Ectodermal cell (in vitro differentiated cells): ENCODE measurements around the gene PPIL3.
A peak's percentile ranks its signal among the peaks of the same experiment; 100 is the strongest.

Experiments used
- H3K27ac ChIP-seq: 2 replicates; pipeline ENCODE4 v1.7.0; 2013; ENCODE audit warnings: mild to moderate bottlenecking, low read depth, low read length; ENCODE audit not compliant: insufficient read depth, poor library complexity, severe bottlenecking
- H3K27me3 ChIP-seq: 2 replicates; pipeline ENCODE4 v1.7.0; 2013; ENCODE audit warnings: mild to moderate bottlenecking, low read length; ENCODE audit not compliant: insufficient read depth, control insufficient read depth, poor library complexity, severe bottlenecking
- H3K36me3 ChIP-seq: one replicate; pipeline ENCODE4 v1.7.0; 2013; ENCODE audit warnings: low read length; ENCODE audit not compliant: control insufficient read depth, insufficient read depth
- H3K4me1 ChIP-seq: one replicate; pipeline ENCODE4 v1.7.0; 2013; ENCODE audit warnings: low read length; ENCODE audit not compliant: control insufficient read depth, insufficient read depth
- H3K4me3 ChIP-seq: 2 replicates; pipeline ENCODE4 v1.7.0; 2013; ENCODE audit warnings: low read depth, low read length, control low read depth; ENCODE audit not compliant: insufficient read depth
- H3K9me3 ChIP-seq: 2 replicates; pipeline ENCODE4 v1.7.0; 2013; ENCODE audit warnings: mild to moderate bottlenecking, low read length, moderate library complexity; ENCODE audit not compliant: control insufficient read depth
- WGBS, 2 experiments: methylation state at CpG; one replicate each; pipeline ENCODE4 v1.1.7; 2013; ENCODE audit warnings: missing lambda C conversion rate in 2 of 2; 5-methylcytosine and 5-hydroxymethylcytosine counted together

PPIL3 gene

GRCh38 chr2:200860092-200860795 lies 28.6 kb downstream of the PPIL3 start:
- Histone ChIP-seq H3K27me3 (no peaks in the 10 kb centered on the region), H3K36me3 (peaks cover 43% of the 10 kb centered on the region), H3K27ac (no peak overlapping the region), H3K4me3 (no peak overlapping the region), H3K4me1 (no peaks in the 10 kb centered on the region), H3K9me3 (no peaks in the 10 kb centered on the region)
- 94 to 96% methylated on average over 9 of the region's 12 CpGs for WGBS, 2 experiments

GRCh38 chr2:200856806-200857205 lies 32.1 kb downstream of the PPIL3 start:
- Histone ChIP-seq H3K4me1 (no peaks in the 10 kb centered on the region), H3K36me3 (peaks cover 71% of the 10 kb centered on the region), H3K4me3 (no peak overlapping the region), H3K27me3 (no peaks in the 10 kb centered on the region), H3K9me3 (no peaks in the 10 kb centered on the region), H3K27ac (no peak overlapping the region)
- 91 to 95% methylated on average over 8 of the region's 8 CpGs for WGBS, 2 experiments

- Histone ChIP-seq H3K36me3 (peaks cover 52% of the 10 kb centered on the region), H3K27ac (peak overlapping the region; percentile 8)
- 95 to 100% methylated on average over 2 of the region's 2 CpGs for WGBS, 2 experiments
Observed at GRCh38 chr2:200852605-200853004, 36.3 kb downstream of the PPIL3 start.

GRCh38 chr2:200851398-200852248 lies 37.3 kb downstream of the PPIL3 start:
- H3K27ac ChIP-seq, result peak overlapping the region; percentile 16

More at GRCh38 chr2:200852605-200853004, 36.3 kb downstream of the PPIL3 start:
- H3K9me3 ChIP-seq, result no peaks in the 10 kb centered on the region
- no peaks in the 10 kb centered on the region for H3K27me3 ChIP-seq
- H3K4me1 ChIP-seq, result no peaks in the 10 kb centered on the region
- no peak overlapping the region for H3K4me3 ChIP-seq

GRCh38 chr2:200850512-200851256 lies 38.2 kb downstream of the PPIL3 start:
- Histone ChIP-seq H3K4me3 (no peak overlapping the region), H3K27ac (no peak overlapping the region), H3K4me1 (no peaks in the 10 kb centered on the region), H3K36me3 (peaks cover 36% of the 10 kb centered on the region), H3K9me3 (no peaks in the 10 kb centered on the region), H3K27me3 (no peaks in the 10 kb centered on the region)
- WGBS, 2 experiments, result 90 to 92% methylated on average over 14 of the region's 14 CpGs

More at GRCh38 chr2:200851398-200852248, 37.3 kb downstream of the PPIL3 start:
- H3K4me1 ChIP-seq, result no peaks in the 10 kb centered on the region
- H3K36me3 ChIP-seq, result peaks cover 43% of the 10 kb centered on the region
- no peak overlapping the region for H3K4me3 ChIP-seq
- WGBS, 2 experiments, result 91 to 98% methylated on average over 6 of the region's 6 CpGs
- H3K9me3 ChIP-seq, result no peaks in the 10 kb centered on the region
- H3K27me3 ChIP-seq, result no peaks in the 10 kb centered on the region

GRCh38 chr2:200847939-200848338 lies 40.9 kb downstream of the PPIL3 start:
- 63 to 81% methylated on average over 4 of the region's 4 CpGs for WGBS, 2 experiments
- Histone ChIP-seq H3K27me3 (no peaks in the 10 kb centered on the region), H3K36me3 (peaks cover 14% of the 10 kb centered on the region), H3K4me1 (no peaks in the 10 kb centered on the region), H3K27ac (no peak overlapping the region), H3K9me3 (no peaks in the 10 kb centered on the region), H3K4me3 (no peak overlapping the region)

GRCh38 chr2:200847269-200847668 lies 41.6 kb downstream of the PPIL3 start:
- H3K27me3 ChIP-seq, result no peaks in the 10 kb centered on the region
- H3K36me3 ChIP-seq, result peaks cover 9% of the 10 kb centered on the region
- no peak overlapping the region for H3K4me3 ChIP-seq
- no peaks in the 10 kb centered on the region for H3K9me3 ChIP-seq
- no peaks in the 10 kb centered on the region for H3K4me1 ChIP-seq
- H3K27ac ChIP-seq, result no peak overlapping the region

- Histone ChIP-seq H3K27me3 (no peaks in the 10 kb centered on the region), H3K9me3 (no peaks in the 10 kb centered on the region), H3K36me3 (no peaks in the 10 kb centered on the region), H3K4me3 (no peak overlapping the region), H3K27ac (no peak overlapping the region), H3K4me1 (no peaks in the 10 kb centered on the region)
- WGBS, 2 experiments, result 91 to 92% methylated on average over 10 of the region's 10 CpGs
Observed at GRCh38 chr2:200845669-200846325, 43.1 kb downstream of the PPIL3 start.

- 93 to 94% methylated on average over 5 of the region's 5 CpGs for WGBS, 2 experiments
- H3K27me3 ChIP-seq, result no peaks in the 10 kb centered on the region
- H3K36me3 ChIP-seq, result no peaks in the 10 kb centered on the region
- no peak overlapping the region for H3K4me3 ChIP-seq
- H3K4me1 ChIP-seq, result no peaks in the 10 kb centered on the region
- H3K27ac ChIP-seq, result no peak overlapping the region
- H3K9me3 ChIP-seq, result no peaks in the 10 kb centered on the region
Observed at GRCh38 chr2:200845194-200845593, 43.7 kb downstream of the PPIL3 start.
